Stimulated activated CD4-positive, alpha-beta T cell treated with anti-CD3 and anti-CD28 coated beads, Interleukin-1b, Interleukin-23, amount 100 ng/mL, for 4 hours (primary cell): ENCODE results near the gene PSMD3.

Experiments used
- DNase-seq, 2 donors: peaks; one replicate each; pipeline ENCODE4 v3.0.0-alpha.2; 2020; ENCODE audit warnings: low read depth in 2 of 2

PSMD3 gene

GRCh38 chr17:39960524-39961041, 20.0 kb upstream of the PSMD3 start:
- DNase-seq, result no peak

DNA sequence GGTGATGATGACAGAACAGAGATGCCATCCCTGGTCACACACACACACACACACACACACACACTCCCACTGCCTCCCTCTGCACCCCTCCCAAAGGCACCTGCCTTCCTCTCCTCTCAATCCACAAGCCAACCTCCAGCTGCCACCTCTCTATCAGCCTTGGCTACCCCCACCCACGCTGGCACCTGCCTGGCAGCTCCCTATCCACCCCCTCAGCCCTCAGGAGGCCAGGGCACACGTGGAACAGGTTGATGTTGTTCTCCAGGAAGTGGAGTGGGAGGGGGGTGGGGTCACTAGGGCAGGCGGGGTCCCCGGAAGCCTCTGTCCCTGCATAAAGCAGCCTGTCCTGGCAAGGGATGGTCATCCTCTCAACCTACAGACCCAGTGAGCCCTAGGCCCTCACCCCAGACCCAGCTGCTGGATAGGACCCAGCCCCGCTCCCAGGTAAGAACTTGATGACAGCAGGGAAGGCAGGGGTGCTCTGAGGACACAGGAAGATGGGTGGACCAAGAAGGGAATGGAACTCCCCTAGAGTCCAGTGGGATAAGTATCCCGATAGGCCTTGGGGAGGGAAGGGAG, 17.9 kb upstream of the PSMD3 start, which contains the start of gene GSDMA:
Gene GSDMA (plus strand): TSS at position 363 of the 579 bp plus-strand sequence. CDS start 2,684 bp downstream, outside the sequence.
- DNase-seq, result no peak

- DNase-seq, result peak in 1 of 2 donors; percentile 41
Observed at GRCh38 chr17:39963829-39964228, 16.8 kb upstream of the PSMD3 start.

- DNase-seq, result no peak
Observed at GRCh38 chr17:39965017-39965699, 15.4 kb upstream of the PSMD3 start.

DNA sequence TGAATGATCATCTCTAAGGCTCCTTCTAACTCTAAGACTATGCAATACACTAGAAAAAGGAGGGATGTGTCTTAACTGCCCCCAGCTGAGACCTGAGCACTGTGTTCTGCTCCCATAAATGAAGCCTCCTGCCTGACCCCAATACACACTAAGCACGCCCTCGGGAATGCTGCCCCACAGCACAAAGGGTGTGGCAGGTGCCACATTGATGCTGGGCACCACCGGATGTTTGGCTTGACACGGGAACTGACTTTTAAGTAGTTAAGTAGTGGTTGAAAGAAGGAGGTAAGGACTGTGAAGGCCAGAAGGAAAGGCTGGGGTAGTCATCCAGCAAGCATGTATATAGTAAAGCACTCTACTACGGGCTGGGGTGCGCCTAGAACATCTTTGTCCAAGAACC, 13.8 kb upstream of the PSMD3 start:
- no peak for DNase-seq

GRCh38 chr17:39968761-39969160, 11.8 kb upstream of the PSMD3 start:
- DNase-seq, result no peak

DNA sequence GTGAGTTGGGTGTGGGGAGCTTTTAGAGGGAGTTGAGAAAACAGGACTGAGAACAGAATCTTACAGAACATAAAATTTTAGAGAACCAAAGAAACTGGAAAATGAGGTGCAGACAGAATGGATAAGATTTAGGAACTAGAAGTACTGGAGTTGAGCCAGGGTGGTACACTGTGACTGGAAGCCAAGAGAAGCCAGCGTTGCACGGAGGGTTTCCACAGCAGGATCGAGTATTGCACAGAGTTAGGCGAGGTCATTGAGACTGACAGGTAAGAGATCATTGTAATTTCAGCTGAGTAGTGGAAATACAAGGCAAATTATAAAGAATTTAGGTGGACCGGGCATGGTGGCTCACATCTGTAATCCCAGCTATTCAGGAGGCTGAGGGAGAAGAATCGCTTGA, 11.2 kb upstream of the PSMD3 start:
- no peak for DNase-seq

GRCh38 chr17:39970157-39970692, 10.4 kb upstream of the PSMD3 start:
- no peak for DNase-seq

- DNase-seq, result no peak
Observed at GRCh38 chr17:39971076-39971603, 9.5 kb upstream of the PSMD3 start.

GRCh38 chr17:39972271-39972670, 8.3 kb upstream of the PSMD3 start:
- DNase-seq, result no peak

GRCh38 chr17:39973496-39973895, 7.1 kb upstream of the PSMD3 start:
- DNase-seq, result no peak

DNA sequence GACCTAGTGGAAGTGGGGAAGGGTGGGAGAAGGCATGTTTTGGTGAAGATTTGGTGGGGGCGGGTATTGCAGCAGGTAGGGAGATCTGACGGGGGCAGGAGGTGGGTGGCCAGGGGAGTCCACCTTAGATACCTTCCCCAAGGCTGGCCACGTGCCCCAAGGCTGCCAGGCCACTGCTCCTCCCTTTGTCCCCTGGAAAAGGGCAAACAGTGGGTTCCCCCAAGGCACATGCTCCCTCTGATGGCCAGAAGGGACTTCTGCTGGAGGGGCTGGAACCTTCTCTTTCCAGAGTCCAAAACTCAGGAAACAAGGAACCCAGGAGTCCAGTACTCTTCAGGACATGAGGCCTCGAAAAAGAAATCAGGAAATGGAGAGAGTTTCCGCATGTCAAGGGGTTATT, 6.2 kb upstream of the PSMD3 start:
- no peak for DNase-seq

DNA sequence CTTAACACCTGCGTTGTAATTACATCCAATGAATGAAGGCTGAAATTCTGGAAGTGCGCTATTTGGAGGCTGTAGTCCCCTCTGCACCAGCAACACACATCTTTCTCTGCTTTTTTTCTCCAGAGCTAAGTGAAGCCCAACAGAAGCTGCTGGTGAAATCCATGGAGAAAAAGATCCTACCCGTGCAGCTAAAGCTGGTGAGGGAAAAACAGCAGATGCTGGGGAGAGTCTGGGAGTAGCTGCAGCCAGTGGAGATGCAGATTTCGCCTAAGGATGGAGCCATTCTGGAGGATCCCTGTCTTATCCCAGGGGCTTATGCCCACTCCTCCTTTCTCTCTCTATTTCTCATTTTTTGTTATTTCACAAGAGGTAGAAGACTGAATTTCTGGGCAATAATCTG, 4.8 kb upstream of the PSMD3 start:
- DNase-seq, result no peak

DNA sequence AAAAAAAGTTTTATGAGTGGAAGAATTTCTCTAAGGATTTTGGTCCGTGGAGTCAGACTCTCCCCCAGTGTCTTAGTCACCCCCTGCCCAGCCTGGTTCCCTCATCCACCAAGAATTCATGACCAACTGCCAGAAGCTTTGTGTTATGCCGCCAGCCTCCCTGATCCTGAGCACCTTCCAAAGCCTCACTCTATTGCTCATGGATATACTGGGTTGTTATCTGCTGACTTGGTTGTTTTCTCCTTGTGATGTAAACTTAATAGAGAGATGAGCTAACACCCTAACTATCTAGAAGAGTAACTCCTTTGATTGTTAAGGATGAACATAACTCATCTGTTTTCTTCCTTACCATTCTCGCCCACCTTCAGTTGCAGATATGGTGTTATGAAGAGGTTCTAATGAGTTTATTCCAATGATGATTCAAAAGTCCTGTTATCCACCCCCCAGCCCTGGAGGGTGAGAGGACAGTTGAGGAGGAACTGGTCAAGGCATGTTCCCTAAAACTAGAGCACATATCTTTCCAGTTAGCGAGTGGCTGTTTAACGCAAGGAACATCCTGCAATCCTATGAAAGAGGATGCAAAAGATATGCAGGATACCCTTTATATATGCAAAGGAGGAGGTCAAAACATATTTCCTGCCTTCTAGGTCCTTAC, 1.5 kb upstream of the PSMD3 start:
- DNase-seq, result no peak

GRCh38 chr17:39979893-39980350, 685 bp upstream of the PSMD3 start:
- no peak for DNase-seq

DNA sequence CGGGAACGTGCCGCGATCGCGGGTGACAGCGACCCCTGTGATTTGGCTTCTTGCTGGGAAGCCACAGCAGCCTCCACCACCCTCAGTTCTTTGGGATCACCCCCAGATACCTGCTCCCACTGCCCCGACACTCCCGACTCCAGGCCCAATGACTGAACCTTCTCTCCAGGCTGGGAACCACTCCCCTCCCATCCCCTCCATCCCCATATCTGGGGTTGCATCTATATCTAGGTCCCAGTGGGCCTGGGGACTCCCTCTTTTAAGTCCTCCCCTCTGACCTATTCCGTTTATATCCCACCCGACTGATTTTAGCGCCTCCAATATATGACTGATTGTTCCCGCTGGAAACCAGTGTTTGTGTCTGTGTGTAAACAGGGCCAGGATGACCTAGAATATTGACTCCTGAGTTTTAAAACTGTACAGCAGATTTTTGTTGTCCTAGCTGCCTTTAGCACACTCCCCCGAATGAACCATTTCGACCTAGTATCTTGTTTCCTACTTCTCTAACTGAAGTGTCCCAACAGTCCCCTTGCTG, 667 bp downstream of the PSMD3 start:
- DNase-seq, result no peak

DNA sequence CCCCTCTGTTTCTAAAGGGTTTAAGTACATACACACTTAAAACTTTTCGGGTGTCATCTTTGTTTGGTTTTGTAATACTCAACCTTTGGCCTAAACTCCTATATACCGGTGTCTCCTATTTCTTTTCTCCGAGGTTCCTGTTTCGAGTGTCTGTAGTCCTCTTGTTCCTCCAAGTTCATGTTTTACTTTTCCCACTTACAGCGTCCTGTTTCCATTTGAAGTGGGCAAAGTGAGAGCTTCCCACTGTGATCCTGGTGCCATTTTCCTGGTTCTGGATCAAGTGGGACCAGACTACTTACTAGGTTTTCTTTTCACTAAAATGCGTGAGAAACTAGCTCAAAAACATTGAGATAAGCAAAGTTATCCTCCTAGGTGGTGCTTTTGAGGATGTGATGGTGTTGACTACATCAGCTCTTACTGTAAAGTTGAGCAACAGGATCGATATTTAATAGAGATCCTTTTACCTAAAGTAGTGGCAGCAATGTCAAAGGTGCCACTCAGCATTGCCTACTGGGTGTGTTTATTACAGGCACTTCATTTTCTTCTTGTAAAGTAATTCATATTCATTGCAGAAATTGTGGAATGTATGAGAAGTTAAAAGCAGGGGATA, 1.3 kb downstream of the PSMD3 start:
- no peak for DNase-seq

- DNase-seq, result no peak
Observed at GRCh38 chr17:39988206-39988810, 7.7 kb downstream of the PSMD3 start.

GRCh38 chr17:39994448-39994847, 13.8 kb downstream of the PSMD3 start:
- no peak for DNase-seq

DNA sequence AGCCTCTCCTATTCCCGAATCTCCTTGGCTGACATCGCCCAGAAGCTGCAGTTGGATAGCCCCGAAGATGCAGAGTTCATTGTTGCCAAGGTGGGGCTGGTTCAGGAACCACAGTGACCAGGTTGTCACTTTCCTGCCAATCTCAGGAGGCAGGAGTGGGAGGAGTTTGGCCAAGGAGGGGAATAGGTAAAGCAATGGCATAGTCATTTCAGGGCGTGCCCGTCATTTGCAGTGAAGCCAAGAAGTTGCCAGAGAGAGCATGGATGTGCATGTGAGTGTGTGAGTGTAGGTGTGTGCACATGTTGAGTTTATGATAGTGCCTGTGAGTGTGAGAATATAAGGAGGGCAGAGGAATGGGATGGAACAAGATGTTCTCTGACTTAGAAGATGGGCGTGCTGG, 14.8 kb downstream of the PSMD3 start:
- no peak for DNase-seq

GRCh38 chr17:39996162-39996561, 15.6 kb downstream of the PSMD3 start:
- no peak for DNase-seq
